Breast epithelium (tissue), 4 donors: Measurements from ENCODE around the gene NOD2. TPM values are rescaled to one million over a fixed set of nuclear protein-coding genes. Genes with fewer than 3 reads are reported as not detected.
A peak's percentile ranks its signal among the peaks of the same experiment; 100 is the strongest.

ENCODE experiments used
- DNase-seq, 2 donors: peaks; one replicate each; pipeline ENCODE4 v3.0.0-alpha.2; 2019; ENCODE audit warnings: low spot score in 2 of 2
- H3K27ac ChIP-seq, 2 donors: fragments of 200-600 bp; sonication (generic) in 1 of 2; one replicate each; pipeline ENCODE4 v1.5.1; 2016 to 2019; ENCODE audit warnings: mild to moderate bottlenecking in 1 of 2
- H3K27me3 ChIP-seq, 2 donors: fragments of 200-600 bp; sonication (generic) in 1 of 2; one replicate each; pipeline versions ENCODE4 v1.5.1 to v1.6.0; 2017 to 2019; ENCODE audit warnings: control low read depth in 1 of 2, mild to moderate bottlenecking in 1 of 2
- H3K36me3 ChIP-seq: fragments of 200-600 bp; one replicate; pipeline ENCODE4 v1.5.1; 2019
- H3K4me1 ChIP-seq, 2 donors: fragments of 200-600 bp; sonication (generic); one replicate each; pipeline ENCODE4 v1.5.1; 2016 to 2019; ENCODE audit warnings: control low read depth in 1 of 2
- H3K4me3 ChIP-seq, 3 donors: fragments of 200-600 bp; sonication (generic); 1 replicate in 2 of 3; 2 replicates in 1 of 3; pipeline ENCODE4 v1.5.1; 2016 to 2019; ENCODE audit warnings: mild to moderate bottlenecking in 3 of 3, moderate library complexity in 2 of 3
- H3K9me3 ChIP-seq, 2 donors: fragments of 200-600 bp; sonication (generic) in 1 of 2; one replicate each; pipeline ENCODE4 v1.5.1; 2016 to 2019; ENCODE audit warnings: control low read depth in 1 of 2
- CTCF ChIP-seq, 3 donors: fragments of 450-650 bp; IDR thresholded peaks; one replicate each; pipeline ENCODE4 v1.5.1; 2016 to 2017; ENCODE audit warnings: antibody characterized with exemption in 3 of 3, mild to moderate bottlenecking in 3 of 3, moderate library complexity in 3 of 3
- POLR2A ChIP-seq: fragments of 450-650 bp; IDR thresholded peaks from one replicate; pipeline ENCODE4 v1.6.1; 2016; ENCODE audit warnings: antibody characterized with exemption, mild to moderate bottlenecking, moderate library complexity
- POLR2AphosphoS5 ChIP-seq, 3 donors: sonication (generic); formaldehyde crosslinking; IDR thresholded peaks; one replicate each; pipeline ENCODE4 v1.6.1; 2017; ENCODE audit warnings: antibody characterized with exemption in 3 of 3
- intact Hi-C: fragments of 100-400 bp; cut with DNase I; formaldehyde crosslinking; loops from one replicate; pipeline ENCODE4 v1.15.1; 2023; ENCODE audit warnings: low total_unique reads
- total RNA-seq, 3 donors: library from RNA; depleted of rRNA; stranded (reverse); fragments of >200 nt; gene quantifications; one replicate each; pipeline ENCODE4 v1.1.0, GENCODE V29; 2016

NOD2 gene
- total RNA-seq, 3 donors from 2014 or later = 2.6 to 4.9 (median 3.8) TPM

GRCh38 chr16:50697881-50698767 is 4.7 kb downstream of the NOD2 start:
- Histone ChIP-seq H3K9me3 (no peaks in the 10 kb centered on the region), H3K4me3 (peak overlapping the region; percentile 30 to 70 (median 46)), H3K27me3 (no peaks in the 10 kb centered on the region), H3K4me1 (peaks cover 11 to 12% of the 10 kb centered on the region in 2 donors), H3K27ac (peak overlapping the region; percentile 72 to 92), H3K36me3 (no peaks in the 10 kb centered on the region)
- DNase-seq = peak in 1 of 2 donors; percentile 82
- intact Hi-C loops = no loop called here
- TF ChIP-seq POLR2AphosphoS5 (IDR thresholded peaks at IDR 0.05) (peak in 2 of 3 donors; percentile 35 to 43), POLR2A (no peak)

- Histone ChIP-seq H3K9me3 (peaks cover 0 to 10% of the 10 kb centered on the region in 2 donors), H3K27me3 (no peaks in the 10 kb centered on the region), H3K36me3 (no peaks in the 10 kb centered on the region), H3K4me3 (no peak overlapping the region), H3K4me1 (peaks cover 11 to 12% of the 10 kb centered on the region in 2 donors), H3K27ac (peak overlapping the region; percentile 10 to 58)
- DNase-seq = no peak
- TF ChIP-seq CTCF (IDR thresholded peaks at IDR 0.05) (no peak), POLR2A (no peak), POLR2AphosphoS5 (IDR thresholded peaks at IDR 0.05) (peak in 1 of 3 donors; percentile 11)
- intact Hi-C loops = no loop called here
Observed at GRCh38 chr16:50699326-50700159, 6.1 kb downstream of the NOD2 start.

GRCh38 chr16:50702725-50703124 is 9.3 kb downstream of the NOD2 start:
- H3K4me3 ChIP-seq = no peak overlapping the region
- DNase-seq = no peak
- intact Hi-C loops = no loop called here
- H3K27me3 ChIP-seq = no peaks in the 10 kb centered on the region
- H3K36me3 ChIP-seq = no peaks in the 10 kb centered on the region
- H3K4me1 ChIP-seq = peaks cover under 1% of the 10 kb centered on the region in 2 donors
- H3K27ac ChIP-seq = no peak overlapping the region
- H3K9me3 ChIP-seq = peaks cover 0 to 12% of the 10 kb centered on the region in 2 donors
- no peak for TF ChIP-seq CTCF (IDR thresholded peaks at IDR 0.05)
- no peak for TF ChIP-seq POLR2A
- no peak for TF ChIP-seq POLR2AphosphoS5 (IDR thresholded peaks at IDR 0.05)

- no peak for DNase-seq
Observed at GRCh38 chr16:50704245-50704644, 10.8 kb downstream of the NOD2 start.

More at GRCh38 chr16:50704245-50704644, 10.8 kb downstream of the NOD2 start:
- Histone ChIP-seq H3K27me3 (no peaks in the 10 kb centered on the region), H3K4me1 (no peaks in the 10 kb centered on the region), H3K27ac (no peak overlapping the region), H3K4me3 (no peak overlapping the region), H3K36me3 (no peaks in the 10 kb centered on the region), H3K9me3 (peaks cover 0 to 12% of the 10 kb centered on the region in 2 donors)
- TF ChIP-seq POLR2A (no peak), POLR2AphosphoS5 (IDR thresholded peaks at IDR 0.05) (no peak), CTCF (IDR thresholded peaks at IDR 0.05) (no peak)
- intact Hi-C loops = no loop called here
